HEK293 (cell line): ENCODE data around the gene HTR1D.

ENCODE experiments used
- INSM2 ChIP-seq: fragments of 450-650 bp; formaldehyde crosslinking; IDR thresholded peaks from 2 replicates; pipeline ENCODE4 v1.5.1; 2016; ENCODE audit warnings: missing biosample characterization, missing genetic modification characterization
- KLF8 ChIP-seq: fragments of 450-650 bp; formaldehyde crosslinking; IDR thresholded peaks from 2 replicates; pipeline ENCODE4 v1.5.1; 2016; ENCODE audit warnings: missing biosample characterization, missing genetic modification characterization
- REST ChIP-seq: fragments of 450-650 bp; formaldehyde crosslinking; IDR thresholded peaks from 2 replicates; pipeline ENCODE4 v1.5.1; 2016; ENCODE audit warnings: missing biosample characterization, missing genetic modification characterization
- SP3 ChIP-seq: fragments of 450-650 bp; formaldehyde crosslinking; IDR thresholded peaks from 2 replicates; pipeline ENCODE4 v1.5.1; 2016; ENCODE audit warnings: missing biosample characterization, missing genetic modification characterization
- ZBTB1 ChIP-seq: fragments of 450-650 bp; formaldehyde crosslinking; IDR thresholded peaks from 2 replicates; pipeline ENCODE4 v1.5.1; 2016; ENCODE audit warnings: missing biosample characterization, missing genetic modification characterization
- ZBTB26 ChIP-seq: fragments of 450-650 bp; formaldehyde crosslinking; optimal IDR thresholded peaks from 2 replicates; pipeline ENCODE3; 2016; ENCODE audit warnings: missing biosample characterization, mild to moderate bottlenecking, missing genetic modification characterization
- ZBTB7A ChIP-seq: fragments of 450-650 bp; formaldehyde crosslinking; IDR thresholded peaks from 2 replicates; pipeline ENCODE4 v1.5.1; 2016; ENCODE audit warnings: low read depth, missing biosample characterization, missing genetic modification characterization
- ZEB2 ChIP-seq: fragments of 450-650 bp; formaldehyde crosslinking; IDR thresholded peaks from 2 replicates; pipeline ENCODE4 v1.5.1; 2016; ENCODE audit warnings: missing biosample characterization, missing genetic modification characterization
- ZFP69B ChIP-seq: fragments of 450-650 bp; formaldehyde crosslinking; IDR thresholded peaks from 2 replicates; pipeline ENCODE4 v1.5.1; 2016; ENCODE audit warnings: missing biosample characterization, missing genetic modification characterization
- ZIC2 ChIP-seq: fragments of 450-650 bp; formaldehyde crosslinking; IDR thresholded peaks from 2 replicates; pipeline ENCODE4 v1.5.1; 2016; ENCODE audit warnings: missing biosample characterization, missing genetic modification characterization
- ZNF138 ChIP-seq: fragments of 450-650 bp; formaldehyde crosslinking; IDR thresholded peaks from 2 replicates; pipeline ENCODE4 v1.5.1; 2016; ENCODE audit warnings: missing biosample characterization, missing genetic modification characterization, borderline replicate concordance
- ZNF140 ChIP-seq: fragments of 450-650 bp; formaldehyde crosslinking; IDR thresholded peaks from 2 replicates; pipeline ENCODE4 v1.5.1; 2016; ENCODE audit warnings: missing biosample characterization, missing genetic modification characterization
- ZNF184 ChIP-seq: fragments of 450-650 bp; IDR thresholded peaks from 2 replicates; pipeline ENCODE4 v1.5.1; 2018; ENCODE audit warnings: missing biosample characterization, mild to moderate bottlenecking, missing genetic modification characterization
- ZNF311 ChIP-seq: fragments of 450-650 bp; formaldehyde crosslinking; IDR thresholded peaks from 2 replicates; pipeline ENCODE4 v1.5.1; 2017; ENCODE audit warnings: missing biosample characterization, missing genetic modification characterization, borderline replicate concordance
- ZNF341 ChIP-seq: fragments of 450-650 bp; formaldehyde crosslinking; IDR thresholded peaks from 2 replicates; pipeline ENCODE4; 2016; ENCODE audit warnings: low read depth, missing biosample characterization, missing genetic modification characterization
- ZNF366 ChIP-seq: fragments of 450-650 bp; formaldehyde crosslinking; conservative IDR thresholded peaks from 2 replicates; pipeline ENCODE4 v1.5.1; 2016; ENCODE audit warnings: missing biosample characterization, missing genetic modification characterization
- ZNF391 ChIP-seq: fragments of 450-650 bp; formaldehyde crosslinking; IDR thresholded peaks from 2 replicates; pipeline ENCODE4 v1.5.1; 2016; ENCODE audit warnings: low read depth, missing biosample characterization, missing genetic modification characterization, borderline replicate concordance
- ZNF394 ChIP-seq: fragments of 450-650 bp; formaldehyde crosslinking; IDR thresholded peaks from 2 replicates; pipeline ENCODE4 v1.5.1; 2016; ENCODE audit warnings: missing biosample characterization, missing genetic modification characterization, mild to moderate bottlenecking, moderate library complexity, borderline replicate concordance
- ZNF561 ChIP-seq: fragments of 450-650 bp; IDR thresholded peaks from 2 replicates; pipeline ENCODE4 v1.5.1; 2018; ENCODE audit warnings: missing biosample characterization, missing genetic modification characterization, borderline replicate concordance
- ZNF664 ChIP-seq: fragments of 450-650 bp; formaldehyde crosslinking; IDR thresholded peaks from 2 replicates; pipeline ENCODE4 v1.5.1; 2016; ENCODE audit warnings: missing biosample characterization, missing genetic modification characterization
- ZNF707 ChIP-seq: fragments of 450-650 bp; formaldehyde crosslinking; IDR thresholded peaks from 2 replicates; pipeline ENCODE4 v1.5.1; 2016; ENCODE audit warnings: missing biosample characterization, missing genetic modification characterization
- TF ChIP-seq, protein P1 (sequence below): fragments of 450-650 bp; formaldehyde crosslinking; IDR thresholded peaks from 2 replicates; pipeline ENCODE4 v1.5.1; 2017; ENCODE audit warnings: missing biosample characterization, missing genetic modification characterization
- TF ChIP-seq, protein P2 (sequence below): fragments of 450-650 bp; formaldehyde crosslinking; IDR thresholded peaks from 2 replicates; pipeline ENCODE4 v1.5.1; 2016; ENCODE audit warnings: missing biosample characterization, missing genetic modification characterization
- TF ChIP-seq, protein P3 (sequence below): fragments of 450-650 bp; formaldehyde crosslinking; IDR thresholded peaks from 2 replicates; pipeline ENCODE4 v1.5.1; 2016; ENCODE audit warnings: missing biosample characterization, missing genetic modification characterization
- TF ChIP-seq, protein P4 (sequence below): fragments of 450-650 bp; formaldehyde crosslinking; IDR thresholded peaks from 2 replicates; pipeline ENCODE4 v1.5.1; 2016; ENCODE audit warnings: missing biosample characterization, missing genetic modification characterization

HTR1D gene

GRCh38 chr1:23167353-23168078 is 49.8 kb downstream of the HTR1D start (continued):
- no peak for TF ChIP-seq ZNF140 (tag by site-specific recombination)
- no peak for TF ChIP-seq ZNF707 (tag by site-specific recombination)
- TF ChIP-seq, protein P1, sequence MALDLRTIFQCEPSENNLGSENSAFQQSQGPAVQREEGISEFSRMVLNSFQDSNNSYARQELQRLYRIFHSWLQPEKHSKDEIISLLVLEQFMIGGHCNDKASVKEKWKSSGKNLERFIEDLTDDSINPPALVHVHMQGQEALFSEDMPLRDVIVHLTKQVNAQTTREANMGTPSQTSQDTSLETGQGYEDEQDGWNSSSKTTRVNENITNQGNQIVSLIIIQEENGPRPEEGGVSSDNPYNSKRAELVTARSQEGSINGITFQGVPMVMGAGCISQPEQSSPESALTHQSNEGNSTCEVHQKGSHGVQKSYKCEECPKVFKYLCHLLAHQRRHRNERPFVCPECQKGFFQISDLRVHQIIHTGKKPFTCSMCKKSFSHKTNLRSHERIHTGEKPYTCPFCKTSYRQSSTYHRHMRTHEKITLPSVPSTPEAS = no peak
- peak; percentile 44; the same call in 1 of the 2 replicates for TF ChIP-seq ZNF394 (tag by site-specific recombination)
- no peak for TF ChIP-seq ZNF664
- TF ChIP-seq ZNF311 (tag by site-specific recombination) = no peak
- TF ChIP-seq SP3 (tag by site-specific recombination) = no peak
- TF ChIP-seq ZIC2 = peak; percentile 96
- peak; percentile 9 for TF ChIP-seq ZBTB26 (tag by site-specific recombination)
- 0 out of 2 replicates have a peak, but pooled peaks have one; percentile 26 for TF ChIP-seq ZBTB1 (tag by site-specific recombination)
- TF ChIP-seq ZNF184 (tag by site-specific recombination) = no peak
- no peak for TF ChIP-seq ZEB2 (tag by site-specific recombination)
- TF ChIP-seq, protein P2, sequence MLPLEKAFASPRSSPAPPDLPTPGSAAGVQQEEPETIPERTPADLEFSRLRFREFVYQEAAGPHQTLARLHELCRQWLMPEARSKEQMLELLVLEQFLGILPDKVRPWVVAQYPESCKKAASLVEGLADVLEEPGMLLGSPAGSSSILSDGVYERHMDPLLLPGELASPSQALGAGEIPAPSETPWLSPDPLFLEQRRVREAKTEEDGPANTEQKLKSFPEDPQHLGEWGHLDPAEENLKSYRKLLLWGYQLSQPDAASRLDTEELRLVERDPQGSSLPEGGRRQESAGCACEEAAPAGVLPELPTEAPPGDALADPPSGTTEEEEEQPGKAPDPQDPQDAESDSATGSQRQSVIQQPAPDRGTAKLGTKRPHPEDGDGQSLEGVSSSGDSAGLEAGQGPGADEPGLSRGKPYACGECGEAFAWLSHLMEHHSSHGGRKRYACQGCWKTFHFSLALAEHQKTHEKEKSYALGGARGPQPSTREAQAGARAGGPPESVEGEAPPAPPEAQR (tag by site-specific recombination) = no peak
- TF ChIP-seq ZNF341 = no peak; the same call in 1 of the 2 replicates
- TF ChIP-seq, protein P3, sequence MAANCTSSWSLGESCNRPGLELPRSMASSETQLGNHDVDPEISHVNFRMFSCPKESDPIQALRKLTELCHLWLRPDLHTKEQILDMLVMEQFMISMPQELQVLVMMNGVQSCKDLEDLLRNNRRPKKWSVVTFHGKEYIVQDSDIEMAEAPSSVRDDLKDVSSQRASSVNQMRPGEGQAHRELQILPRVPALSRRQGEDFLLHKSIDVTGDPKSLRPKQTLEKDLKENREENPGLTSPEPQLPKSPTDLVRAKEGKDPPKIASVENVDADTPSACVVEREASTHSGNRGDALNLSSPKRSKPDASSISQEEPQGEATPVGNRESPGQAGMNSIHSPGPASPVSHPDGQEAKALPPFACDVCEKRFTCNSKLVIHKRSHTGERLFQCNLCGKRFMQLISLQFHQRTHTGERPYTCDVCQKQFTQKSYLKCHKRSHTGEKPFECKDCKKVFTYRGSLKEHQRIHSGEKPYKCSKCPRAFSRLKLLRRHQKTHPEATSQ (tag by site-specific recombination) = no peak
- TF ChIP-seq ZBTB7A (tag by site-specific recombination) = 0 out of 2 replicates have a peak, but pooled peaks have one; percentile 29
- peak; percentile 58; the same call in 1 of the 2 replicates for TF ChIP-seq INSM2
- peak; percentile 66; the same call in 1 of the 2 replicates for TF ChIP-seq ZNF561 (tag by site-specific recombination)
- no peak for TF ChIP-seq ZNF366 (tag by site-specific recombination)
- peak; percentile 48; the same call in 1 of the 2 replicates for TF ChIP-seq KLF8 (tag by site-specific recombination)
- TF ChIP-seq, protein P4, sequence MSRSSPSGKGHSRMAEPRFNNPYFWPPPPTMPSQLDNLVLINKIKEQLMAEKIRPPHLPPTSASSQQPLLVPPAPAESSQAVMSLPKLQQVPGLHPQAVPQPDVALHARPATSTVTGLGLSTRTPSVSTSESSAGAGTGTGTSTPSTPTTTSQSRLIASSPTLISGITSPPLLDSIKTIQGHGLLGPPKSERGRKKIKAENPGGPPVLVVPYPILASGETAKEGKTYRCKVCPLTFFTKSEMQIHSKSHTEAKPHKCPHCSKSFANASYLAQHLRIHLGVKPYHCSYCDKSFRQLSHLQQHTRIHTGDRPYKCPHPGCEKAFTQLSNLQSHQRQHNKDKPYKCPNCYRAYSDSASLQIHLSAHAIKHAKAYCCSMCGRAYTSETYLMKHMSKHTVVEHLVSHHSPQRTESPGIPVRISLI = no peak
- no peak for TF ChIP-seq REST (tag by site-specific recombination)
- no peak for TF ChIP-seq ZNF391 (tag by site-specific recombination)
- TF ChIP-seq ZFP69B (tag by site-specific recombination) = no peak
- no peak for TF ChIP-seq ZNF138
